ENCODE results near the gene TMEM33.

GRCh38 chr4:41989994-41990364 lies 54.8 kb downstream of the TMEM33 start:
- no peak for TF ChIP-seq CTCF (IDR thresholded peaks at IDR 0.05)
- TF ChIP-seq POLR2A (IDR thresholded peaks at IDR 0.05; ENCODE audit: low read length): no peak
- TF ChIP-seq CEBPB (IDR thresholded peaks at IDR 0.05): no peak
- no peak for TF ChIP-seq HOXB5 (CRISPR knock-in tag; IDR thresholded peaks at IDR 0.05)
